Brain pericyte (primary cell): ENCODE measurements around the gene NDFIP2.

Experiments used
- DNase-seq: peaks from one replicate; pipeline ENCODE4 v3.0.0-alpha.2; 2012; ENCODE audit warnings: low read depth, low spot score

NDFIP2 gene

GRCh38 chr13:79492918-79493594 lies 12.1 kb downstream of the NDFIP2 start:
- DNase-seq, result no peak

GRCh38 chr13:79496188-79496587 lies 15.2 kb downstream of the NDFIP2 start:
- no peak for DNase-seq

GRCh38 chr13:79497064-79497463 lies 16.1 kb downstream of the NDFIP2 start:
- DNase-seq, result no peak

DNA sequence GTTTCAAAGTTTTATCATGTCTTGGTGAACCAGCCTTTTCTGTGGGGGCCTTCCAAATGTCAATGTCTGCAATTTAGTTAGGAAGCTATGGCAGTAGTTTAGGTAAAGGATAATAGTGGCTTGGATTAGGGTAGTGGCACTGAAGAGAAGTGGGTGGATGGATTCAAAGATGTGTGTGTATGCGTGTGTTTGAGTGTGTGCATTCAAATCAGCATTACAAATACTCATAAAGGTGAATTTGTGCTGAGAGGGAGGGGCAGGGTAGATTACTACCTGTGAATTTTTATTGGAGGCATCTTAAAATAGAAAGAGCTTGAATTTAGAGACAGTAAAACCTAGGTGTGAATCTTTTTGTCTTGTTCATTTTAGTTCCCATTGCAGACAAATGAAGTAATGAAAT lies 16.9 kb downstream of the NDFIP2 start:
- no peak for DNase-seq

- no peak for DNase-seq
These were observed 19.9 kb downstream of the NDFIP2 start for GRCh38 chr13:79500829-79501228.

DNA sequence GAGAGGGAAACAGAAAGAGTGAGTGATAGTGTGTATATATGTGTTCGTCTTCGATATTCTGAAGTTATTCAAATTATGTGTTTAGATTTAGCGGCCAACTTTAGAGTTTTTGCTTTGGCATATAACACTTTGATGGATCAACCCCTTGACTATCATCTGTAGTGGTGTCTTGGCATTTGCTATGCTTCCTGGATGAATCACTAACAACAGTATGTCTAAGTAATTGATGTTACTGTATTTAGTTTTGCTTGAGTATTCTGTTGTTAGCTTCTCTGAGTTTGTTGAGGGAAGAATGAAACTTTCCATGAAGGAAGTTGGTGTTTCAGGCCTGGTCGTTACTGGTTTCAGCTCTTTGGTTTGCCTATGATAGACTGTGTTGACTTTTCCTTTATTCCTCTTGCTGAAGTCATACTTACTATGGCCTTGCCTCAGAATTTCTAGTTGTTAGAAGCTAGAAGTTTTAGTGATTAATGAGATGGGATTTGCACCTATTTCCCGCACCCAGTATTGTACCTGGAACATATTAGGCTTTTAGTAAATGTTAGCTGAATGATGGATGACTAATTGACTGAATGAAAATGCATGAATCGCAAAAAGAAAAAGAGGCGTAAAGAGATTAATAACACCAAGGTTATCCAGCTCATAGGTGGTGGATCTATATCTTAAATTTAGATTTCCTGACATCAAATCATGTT lies 20.7 kb downstream of the NDFIP2 start:
- no peak for DNase-seq

- DNase-seq, result no peak
These were observed 22.0 kb downstream of the NDFIP2 start for GRCh38 chr13:79502859-79503468.

DNA sequence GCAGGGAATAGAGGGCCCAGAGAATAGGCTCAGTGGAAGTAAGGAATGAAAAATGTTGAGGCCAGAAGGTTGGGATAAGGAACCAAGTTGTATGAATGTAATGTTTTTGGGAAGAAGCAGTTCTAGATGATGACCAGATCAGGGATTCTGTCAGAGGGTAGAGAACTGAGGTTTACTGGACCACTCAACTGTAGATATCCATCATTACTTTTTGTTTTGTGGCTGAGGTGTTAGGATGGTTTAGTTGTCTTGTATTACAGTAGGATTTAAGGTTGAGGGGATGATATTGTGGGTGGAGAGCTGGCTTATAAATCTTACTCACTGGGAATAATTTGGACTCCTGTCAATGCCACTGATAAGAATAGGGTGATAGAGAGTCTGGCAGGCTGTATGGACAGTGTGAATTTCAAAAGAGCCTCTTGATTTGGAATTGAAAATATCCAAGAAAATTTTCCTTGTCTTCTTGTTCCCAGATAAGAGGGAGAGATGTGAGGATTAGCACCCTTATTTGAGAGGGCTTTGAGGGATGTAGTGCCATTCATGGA lies 22.6 kb downstream of the NDFIP2 start:
- no peak for DNase-seq

DNA sequence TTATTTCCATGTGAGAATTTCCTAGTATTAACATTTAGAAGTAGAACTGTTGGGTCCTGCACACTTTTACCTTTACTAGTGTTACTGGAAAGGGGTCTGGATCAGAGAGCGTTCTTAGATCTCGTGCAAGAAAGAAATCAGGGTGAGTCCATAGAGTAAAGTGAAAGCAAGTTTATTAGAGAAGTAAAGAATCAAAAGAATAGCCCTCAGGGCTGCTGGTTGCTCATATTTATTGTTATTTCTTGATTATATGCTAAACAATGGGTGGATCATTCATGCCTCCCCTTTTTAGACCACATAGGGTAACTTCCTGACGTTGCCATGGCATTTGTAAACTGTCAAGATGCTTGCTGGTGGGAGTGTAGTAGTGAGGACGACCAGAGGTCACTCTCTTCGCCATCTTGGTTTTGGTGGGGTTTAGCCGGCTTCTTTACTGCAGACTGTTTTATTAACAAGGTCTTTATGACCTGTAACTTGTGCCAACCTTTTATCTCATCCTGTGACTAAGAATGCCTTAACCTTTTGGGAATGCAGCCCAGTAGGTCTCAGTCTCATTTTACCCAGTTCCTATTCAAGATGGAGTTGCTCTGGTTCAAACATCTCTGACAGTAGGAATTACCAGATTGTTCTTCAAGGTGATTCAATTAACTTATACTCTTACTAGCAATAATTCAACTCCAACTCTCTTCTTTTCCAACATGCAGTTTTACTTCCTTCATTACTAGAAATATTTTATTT lies 27.4 kb downstream of the NDFIP2 start:
- no peak for DNase-seq

- no peak for DNase-seq
These were observed 30.7 kb downstream of the NDFIP2 start for GRCh38 chr13:79511611-79512010.

GRCh38 chr13:79512950-79513349 lies 32.0 kb downstream of the NDFIP2 start:
- DNase-seq, result no peak

- DNase-seq, result no peak
These were observed 35.6 kb downstream of the NDFIP2 start for GRCh38 chr13:79516595-79516994.

DNA sequence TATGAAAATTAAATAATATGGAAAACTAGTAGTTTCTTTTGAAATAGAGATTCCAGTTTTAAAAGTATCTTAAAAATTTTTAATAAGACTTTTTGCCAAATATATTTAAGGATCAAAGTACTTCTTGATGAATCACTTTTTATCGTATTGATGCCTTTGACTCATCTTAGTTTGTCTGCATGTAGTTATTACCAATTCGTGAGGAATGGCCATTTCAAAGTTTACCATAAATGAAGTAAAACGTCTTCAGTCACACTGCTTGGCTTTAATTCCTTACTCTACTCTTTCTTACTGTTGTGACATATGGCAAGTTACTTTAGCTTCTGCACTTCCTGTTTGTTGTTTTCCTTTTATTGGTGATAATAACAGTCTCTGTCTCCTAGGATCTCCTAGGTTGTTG lies 38.3 kb downstream of the NDFIP2 start:
- DNase-seq, result no peak

DNA sequence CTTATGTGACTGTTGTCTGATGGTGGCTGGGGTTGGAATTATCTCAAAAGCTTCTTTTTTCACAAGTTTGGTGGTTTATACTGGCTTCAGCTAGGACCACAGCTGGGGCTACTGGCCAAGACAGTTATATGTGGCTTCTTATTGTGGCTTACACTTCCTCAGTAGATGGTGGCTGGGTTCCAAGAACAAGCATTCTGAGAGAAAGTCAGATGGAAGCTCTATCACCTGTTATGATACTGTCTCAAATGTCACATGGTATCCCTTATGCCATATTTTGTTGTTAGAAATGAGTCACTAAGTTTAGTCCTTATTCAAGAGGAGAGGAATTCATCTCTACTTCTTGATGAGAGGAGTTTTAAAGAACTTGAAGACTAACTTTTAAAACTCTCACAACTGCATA lies 41.6 kb downstream of the NDFIP2 start:
- no peak for DNase-seq

DNA sequence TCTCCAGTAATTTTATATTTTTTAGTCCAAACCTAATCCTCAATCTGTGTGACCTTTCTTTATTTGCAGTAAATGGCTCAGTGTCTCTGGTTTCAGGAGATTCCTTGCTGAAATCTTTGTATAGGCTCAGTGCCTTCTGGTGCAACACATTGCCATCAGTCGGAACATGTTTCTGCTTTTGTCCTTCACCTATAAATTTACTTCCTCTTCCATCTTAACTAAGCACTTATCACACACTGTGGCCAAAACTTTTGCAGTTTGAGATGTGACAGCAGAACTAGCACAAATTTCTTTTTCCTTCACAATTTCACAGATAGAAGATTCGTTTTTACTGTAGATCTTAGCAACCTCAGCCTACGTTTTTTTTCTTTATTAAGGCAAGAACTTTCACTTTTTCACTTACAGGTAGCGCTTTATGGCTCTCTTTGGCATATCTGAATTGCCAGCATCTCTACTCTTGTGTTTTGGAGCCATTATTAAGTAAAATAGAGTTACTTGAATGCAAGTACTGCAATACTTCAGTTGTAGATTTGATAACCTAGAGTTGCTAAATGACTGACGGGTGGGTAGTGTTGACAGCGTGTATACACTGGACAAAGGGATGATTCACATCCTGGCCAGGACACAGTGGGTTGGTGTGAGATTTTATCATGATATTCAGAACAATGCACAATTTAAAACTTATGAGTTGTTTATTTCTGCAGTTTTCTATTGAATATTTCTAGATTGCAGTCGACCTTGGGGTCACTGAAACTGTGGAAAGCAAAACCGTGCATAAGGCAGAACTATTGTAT lies 44.3 kb downstream of the NDFIP2 start:
- DNase-seq, result no peak

GRCh38 chr13:79527698-79528097 lies 46.7 kb downstream of the NDFIP2 start:
- DNase-seq, result no peak

GRCh38 chr13:79528356-79528755 lies 47.4 kb downstream of the NDFIP2 start:
- DNase-seq, result no peak

DNA sequence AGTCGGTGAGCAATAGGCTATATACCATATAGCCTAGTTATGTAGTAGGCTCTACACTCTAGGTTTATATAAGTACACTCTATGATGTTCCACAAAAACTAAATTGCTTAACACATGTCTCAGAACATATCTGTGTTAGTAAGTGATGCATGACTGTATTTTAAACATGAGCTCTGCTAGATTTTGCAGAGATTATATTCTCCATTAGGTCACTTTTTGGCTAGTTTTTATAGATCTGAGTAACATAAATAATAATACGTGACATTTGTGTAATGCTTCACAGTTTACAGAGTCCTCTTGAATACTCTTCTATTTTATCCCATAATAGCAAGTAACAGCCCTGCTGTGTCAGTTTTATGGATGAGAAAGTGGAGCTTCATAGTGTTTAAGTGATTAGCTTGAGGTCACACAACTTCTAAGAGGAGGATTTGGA lies 47.8 kb downstream of the NDFIP2 start:
- DNase-seq, result no peak

GRCh38 chr13:79529817-79530216 lies 48.9 kb downstream of the NDFIP2 start:
- no peak for DNase-seq

DNA sequence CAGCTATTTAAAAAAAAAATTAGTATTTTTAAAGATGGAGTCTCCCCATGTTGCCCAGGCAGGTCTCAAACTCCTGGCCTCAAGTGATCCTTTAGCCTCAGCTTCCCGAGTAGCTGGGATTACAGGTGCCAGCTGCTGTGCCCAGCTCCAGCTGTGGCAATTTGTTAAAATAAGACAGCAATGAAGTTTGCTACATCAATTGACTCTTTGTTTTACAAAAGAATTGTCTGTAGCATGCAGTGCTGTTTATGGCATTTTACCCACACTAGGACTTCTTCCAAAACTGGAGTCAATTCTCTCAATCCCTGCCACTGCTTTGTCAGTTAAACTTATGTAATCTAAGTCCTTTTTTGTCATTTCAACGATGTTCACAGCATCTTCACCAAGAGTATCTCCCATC lies 49.3 kb downstream of the NDFIP2 start:
- DNase-seq, result no peak

DNA sequence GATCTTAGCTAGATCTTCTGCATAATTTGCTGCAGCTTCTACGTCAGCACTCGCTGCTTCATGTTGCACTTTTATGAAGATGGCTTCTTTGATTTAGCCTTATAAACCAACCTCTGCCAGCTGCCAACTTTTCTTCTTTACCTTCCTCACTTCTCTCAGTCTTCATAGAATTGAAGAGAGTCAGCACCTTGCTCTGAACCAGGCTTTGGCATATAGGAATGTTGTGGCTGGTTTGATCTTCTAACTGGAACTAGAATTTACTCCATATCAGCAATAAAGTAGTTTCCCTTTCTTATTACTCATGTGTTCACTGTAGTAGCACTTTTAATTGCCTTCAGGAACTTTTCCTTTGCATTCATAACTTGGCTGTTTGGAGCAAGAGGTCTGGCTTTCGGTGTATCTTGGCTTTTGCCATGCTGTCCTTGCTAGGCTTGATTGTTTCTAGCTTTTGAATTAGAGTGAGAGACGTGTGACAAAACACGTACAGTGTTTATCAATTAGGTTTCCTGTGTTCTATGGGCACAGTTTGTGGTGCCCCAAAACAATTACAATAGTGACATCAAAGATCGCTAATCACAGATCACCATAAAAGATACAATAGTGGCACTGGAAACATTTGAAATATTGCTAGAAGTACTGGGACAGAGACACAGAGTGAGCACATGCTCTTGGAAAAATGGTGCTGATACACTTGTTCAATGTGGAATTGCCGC lies 50.7 kb downstream of the NDFIP2 start:
- no peak for DNase-seq
